RWPE2 (cell line): ENCODE measurements around the gene SLC35B3.
"Not testable (repeated sequence)": the region's sequence is repeated elsewhere in the genome, so short reads cannot be mapped to it uniquely, and the experiment has no call there.

Experiments used
- ATAC-seq: fragments of 200-7000 bp; cut with Tn5 transposase; 3 replicates; pipeline ENCODE4 v1.9.1; 2021; ENCODE audit warnings: low read depth
- DNase-seq: peaks from one replicate; pipeline ENCODE4 v3.0.0-alpha.2; 2020; ENCODE audit warnings: low spot score
- H3K27ac ChIP-seq: fragments of 450-650 bp; 2 replicates; pipeline ENCODE4 v1.5.1; 2017; ENCODE audit warnings: mild to moderate bottlenecking; ENCODE audit not compliant: poor library complexity, severe bottlenecking
- H3K27me3 ChIP-seq: fragments of 250-450 bp; sonication (Bioruptor Pico); 2 replicates; pipeline ENCODE4 v1.5.1; 2021; ENCODE audit warnings: mild to moderate bottlenecking, moderate library complexity; ENCODE audit not compliant: insufficient read depth, poor library complexity, severe bottlenecking
- H3K36me3 ChIP-seq: fragments of 250-450 bp; sonication (Bioruptor Pico); 2 replicates; pipeline ENCODE4 v1.5.1; 2020; ENCODE audit warnings: low read depth, mild to moderate bottlenecking, moderate library complexity
- H3K4me1 ChIP-seq: fragments of 250-450 bp; sonication (Bioruptor Pico); 2 replicates; pipeline ENCODE4 v1.5.1; 2021; ENCODE audit warnings: mild to moderate bottlenecking, moderate library complexity; ENCODE audit not compliant: insufficient read depth, poor library complexity, severe bottlenecking
- H3K4me3 ChIP-seq: fragments of 250-450 bp; sonication (Bioruptor Pico); 2 replicates; pipeline ENCODE4 v1.5.1; 2021; ENCODE audit warnings: mild to moderate bottlenecking, moderate library complexity; ENCODE audit not compliant: severe bottlenecking
- H3K9me3 ChIP-seq: fragments of 250-450 bp; sonication (Bioruptor Pico); 2 replicates; pipeline ENCODE4 v1.5.1; 2021; ENCODE audit warnings: mild to moderate bottlenecking, moderate library complexity; ENCODE audit not compliant: severe bottlenecking
- TF ChIP-seq, protein P1 (sequence below): fragments of 450-650 bp; IDR thresholded peaks from one replicate; pipeline ENCODE4 v1.5.1; 2017; ENCODE audit warnings: mild to moderate bottlenecking, moderate library complexity; ENCODE audit not compliant: poor library complexity, severe bottlenecking

SLC35B3 gene

DNA sequence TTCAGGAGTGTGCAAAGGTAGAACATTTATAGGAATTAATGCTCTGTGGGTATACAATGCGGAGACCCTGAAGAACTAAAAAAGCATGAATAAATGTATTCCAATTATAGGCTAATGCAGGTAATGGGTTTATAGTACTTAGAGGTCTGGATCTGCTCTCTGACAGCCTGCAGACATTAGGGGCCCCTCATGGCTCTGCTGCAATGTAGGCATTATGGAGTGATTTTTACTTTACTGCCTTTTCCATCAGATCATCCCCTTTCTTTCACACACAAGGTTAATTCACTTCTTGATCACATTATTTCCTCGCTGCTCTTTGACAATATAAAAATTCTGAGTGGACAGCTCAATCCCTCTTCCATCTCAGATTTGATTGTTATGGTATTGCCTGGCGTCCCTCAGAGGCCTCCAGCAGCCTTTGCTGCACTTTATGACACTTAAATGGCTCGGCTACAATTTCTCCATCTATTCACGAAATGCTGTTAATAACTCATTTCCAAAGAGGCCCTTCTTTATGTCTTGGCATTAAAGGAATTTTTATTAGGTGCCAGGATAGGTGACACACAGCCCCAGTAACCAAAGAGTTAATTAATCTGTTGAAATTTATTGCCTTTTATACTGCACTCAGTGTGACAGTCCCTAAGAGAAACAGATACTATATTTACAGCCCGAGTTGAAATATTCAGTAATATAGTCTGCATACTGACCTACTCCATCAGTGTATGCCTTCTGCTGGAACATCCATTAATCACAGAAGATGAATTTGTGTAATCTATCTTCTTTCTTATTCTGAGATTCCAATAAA, 33.4 kb upstream of the SLC35B3 start:
- no peak overlapping the region for H3K4me3 ChIP-seq
- no peaks in the 10 kb centered on the region for H3K4me1 ChIP-seq
- TF ChIP-seq, protein P1, sequence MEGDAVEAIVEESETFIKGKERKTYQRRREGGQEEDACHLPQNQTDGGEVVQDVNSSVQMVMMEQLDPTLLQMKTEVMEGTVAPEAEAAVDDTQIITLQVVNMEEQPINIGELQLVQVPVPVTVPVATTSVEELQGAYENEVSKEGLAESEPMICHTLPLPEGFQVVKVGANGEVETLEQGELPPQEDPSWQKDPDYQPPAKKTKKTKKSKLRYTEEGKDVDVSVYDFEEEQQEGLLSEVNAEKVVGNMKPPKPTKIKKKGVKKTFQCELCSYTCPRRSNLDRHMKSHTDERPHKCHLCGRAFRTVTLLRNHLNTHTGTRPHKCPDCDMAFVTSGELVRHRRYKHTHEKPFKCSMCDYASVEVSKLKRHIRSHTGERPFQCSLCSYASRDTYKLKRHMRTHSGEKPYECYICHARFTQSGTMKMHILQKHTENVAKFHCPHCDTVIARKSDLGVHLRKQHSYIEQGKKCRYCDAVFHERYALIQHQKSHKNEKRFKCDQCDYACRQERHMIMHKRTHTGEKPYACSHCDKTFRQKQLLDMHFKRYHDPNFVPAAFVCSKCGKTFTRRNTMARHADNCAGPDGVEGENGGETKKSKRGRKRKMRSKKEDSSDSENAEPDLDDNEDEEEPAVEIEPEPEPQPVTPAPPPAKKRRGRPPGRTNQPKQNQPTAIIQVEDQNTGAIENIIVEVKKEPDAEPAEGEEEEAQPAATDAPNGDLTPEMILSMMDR, result no peak
- no peaks in the 10 kb centered on the region for H3K27me3 ChIP-seq
- no peak for ATAC-seq
- no peaks in the 10 kb centered on the region for H3K36me3 ChIP-seq
- no peak for DNase-seq
- no peaks in the 10 kb centered on the region for H3K9me3 ChIP-seq
- H3K27ac ChIP-seq, result no peak overlapping the region

DNA sequence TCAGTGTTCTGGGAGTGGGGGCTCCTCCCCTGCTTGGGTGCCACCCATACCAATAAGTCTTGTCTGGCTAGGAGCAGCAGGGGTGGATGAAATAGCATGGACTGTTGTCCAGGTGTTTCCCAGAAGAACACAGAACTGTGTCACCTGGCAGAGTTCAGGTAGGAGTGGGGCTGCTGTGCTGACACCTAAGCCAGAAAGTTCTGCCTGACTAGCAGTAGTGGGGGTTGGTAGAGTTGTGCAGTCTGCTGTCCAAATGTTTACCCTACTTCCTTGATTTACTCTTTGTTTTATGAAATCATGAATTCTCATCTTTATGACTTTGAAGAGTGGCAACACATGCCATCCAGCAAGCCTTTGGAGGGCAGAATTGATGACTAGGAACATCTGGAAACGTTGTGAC, 27.3 kb upstream of the SLC35B3 start:
- no peak overlapping the region for H3K4me3 ChIP-seq
- no peaks in the 10 kb centered on the region for H3K27me3 ChIP-seq
- no peaks in the 10 kb centered on the region for H3K36me3 ChIP-seq
- DNase-seq (no peak), ATAC-seq (no peak)
- H3K27ac ChIP-seq, result no peak overlapping the region
- H3K4me1 ChIP-seq, result no peaks in the 10 kb centered on the region
- TF ChIP-seq, protein P1, result no peak
- H3K9me3 ChIP-seq, result no peaks in the 10 kb centered on the region

GRCh38 chr6:8462169-8462568, 26.8 kb upstream of the SLC35B3 start:
- H3K27ac ChIP-seq, result no peak overlapping the region
- H3K9me3 ChIP-seq, result no peaks in the 10 kb centered on the region
- H3K4me1 ChIP-seq, result no peaks in the 10 kb centered on the region
- DNase-seq (no peak), ATAC-seq (no peak)
- TF ChIP-seq, protein P1, result no peak
- H3K36me3 ChIP-seq, result no peaks in the 10 kb centered on the region
- no peaks in the 10 kb centered on the region for H3K27me3 ChIP-seq
- H3K4me3 ChIP-seq, result no peak overlapping the region

- DNase-seq, result no peak
- no peak for ATAC-seq
- H3K4me1 ChIP-seq, result no peaks in the 10 kb centered on the region
- no peaks in the 10 kb centered on the region for H3K27me3 ChIP-seq
- TF ChIP-seq, protein P1, result no peak
- no peak overlapping the region for H3K27ac ChIP-seq
- no peaks in the 10 kb centered on the region for H3K9me3 ChIP-seq
- H3K36me3 ChIP-seq, result no peaks in the 10 kb centered on the region
- no peak overlapping the region for H3K4me3 ChIP-seq
Measured at GRCh38 chr6:8446391-8446790, 11.0 kb upstream of the SLC35B3 start.

DNA sequence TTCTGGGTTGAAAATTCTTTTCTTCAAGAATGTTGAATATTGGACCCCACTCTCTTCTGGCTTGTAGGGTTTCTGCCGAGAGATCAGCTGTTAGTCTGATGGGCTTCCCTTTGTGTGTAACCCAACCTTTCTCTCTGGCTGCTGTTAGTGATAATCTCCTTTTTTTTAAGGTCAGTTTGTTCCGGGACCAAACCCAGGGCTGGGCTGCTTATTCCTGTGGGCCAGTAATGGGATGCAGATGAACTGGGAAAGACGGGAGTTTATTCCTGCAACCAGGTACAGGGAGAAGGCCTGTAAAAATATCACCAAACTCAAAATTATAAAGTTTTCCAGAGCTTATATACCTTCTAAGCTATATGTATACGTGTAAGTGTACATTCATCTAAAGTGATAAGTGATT, 10.6 kb upstream of the SLC35B3 start:
- not testable (repeated sequence) for H3K27ac ChIP-seq, H3K4me3 ChIP-seq, DNase-seq, ATAC-seq, H3K36me3 ChIP-seq, H3K9me3 ChIP-seq, H3K4me1 ChIP-seq, H3K27me3 ChIP-seq
